IPS DF 4.7 (cell line): Measurements from ENCODE around the gene CLASP2.
"Not testable (repeated sequence)": the region's sequence is repeated elsewhere in the genome, so short reads cannot be mapped to it uniquely, and the experiment has no call there.

Source experiments
- DNase-seq: peaks from one replicate; pipeline ENCODE4 v3.0.0-alpha.2; 2013; ENCODE audit warnings: low spot score; ENCODE audit errors: extremely low read depth

The CLASP2 gene

GRCh38 chr3:33544126-33544525 is 173.9 kb downstream of the CLASP2 start:
- no peak for DNase-seq

GRCh38 chr3:33543601-33544000 is 174.5 kb downstream of the CLASP2 start:
- no peak for DNase-seq

GRCh38 chr3:33541918-33542317 is 176.1 kb downstream of the CLASP2 start:
- no peak for DNase-seq

GRCh38 chr3:33538678-33539339 is 179.2 kb downstream of the CLASP2 start:
- DNase-seq = no peak

DNA sequence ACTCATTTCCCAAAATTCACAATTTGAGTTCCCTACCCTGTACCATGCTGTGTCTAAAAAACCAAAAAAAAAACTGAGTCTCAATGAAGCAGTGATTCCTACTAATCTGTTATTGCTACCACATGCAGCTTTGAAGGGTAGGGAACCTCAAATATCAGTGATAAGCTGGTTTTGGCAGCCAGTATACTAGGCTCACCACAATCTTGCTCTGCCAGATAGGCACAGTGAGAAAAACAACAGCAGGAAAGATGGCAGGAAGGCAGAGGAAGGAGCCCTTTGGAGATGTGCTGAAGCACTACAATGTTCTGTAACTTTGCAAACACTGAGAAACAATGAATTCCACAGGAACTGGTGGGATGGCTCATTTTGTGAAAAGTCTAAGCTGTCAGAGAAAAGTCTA is 180.9 kb downstream of the CLASP2 start:
- no peak for DNase-seq

- DNase-seq = no peak
Observed at GRCh38 chr3:33526787-33527186, 191.3 kb downstream of the CLASP2 start.

DNA sequence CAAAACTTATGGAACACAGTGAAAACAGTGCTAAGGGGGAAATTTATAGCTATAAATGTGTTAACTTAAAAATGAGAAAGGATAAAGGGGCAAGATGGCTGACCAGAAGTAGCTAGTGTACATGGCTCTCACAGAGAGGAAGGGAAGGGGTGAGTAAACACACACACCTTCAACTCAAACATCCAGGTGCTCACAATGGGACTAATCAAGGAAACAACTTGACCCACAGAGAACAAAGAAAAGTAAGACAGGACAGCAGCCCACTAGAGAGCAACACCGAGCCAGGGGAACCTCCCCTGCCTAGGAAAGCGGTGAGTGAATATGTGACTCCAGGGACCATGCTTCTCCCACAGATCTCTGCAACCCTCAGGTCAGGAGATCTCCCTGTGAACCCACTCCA is 192.8 kb downstream of the CLASP2 start:
- DNase-seq = no peak

DNA sequence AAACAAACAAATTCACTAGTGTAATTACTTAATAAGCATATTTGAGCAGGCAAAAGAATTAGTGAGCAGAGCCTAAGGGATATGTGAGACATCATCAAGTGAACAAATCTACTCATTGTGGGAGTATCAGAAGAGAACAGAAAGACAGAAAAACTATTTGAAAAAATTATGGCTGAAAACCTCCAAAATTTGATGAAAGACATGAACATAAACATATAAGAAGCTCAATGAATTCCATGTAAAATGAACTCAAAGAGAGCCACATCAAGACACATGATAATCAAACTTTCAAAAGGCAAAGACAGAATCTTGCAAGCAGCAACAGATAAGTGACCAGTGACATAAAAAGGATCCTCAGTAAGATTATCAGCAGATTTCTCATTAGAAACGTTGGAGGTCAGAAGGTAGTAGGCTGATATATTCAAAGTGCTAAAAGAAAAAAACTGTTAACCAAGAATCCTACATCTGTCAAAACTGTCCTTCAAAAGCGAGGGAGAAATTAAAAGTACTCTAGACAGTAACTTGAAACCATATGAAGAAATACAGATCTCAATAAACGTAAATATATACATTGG is 194.9 kb downstream of the CLASP2 start:
- DNase-seq = no peak

DNA sequence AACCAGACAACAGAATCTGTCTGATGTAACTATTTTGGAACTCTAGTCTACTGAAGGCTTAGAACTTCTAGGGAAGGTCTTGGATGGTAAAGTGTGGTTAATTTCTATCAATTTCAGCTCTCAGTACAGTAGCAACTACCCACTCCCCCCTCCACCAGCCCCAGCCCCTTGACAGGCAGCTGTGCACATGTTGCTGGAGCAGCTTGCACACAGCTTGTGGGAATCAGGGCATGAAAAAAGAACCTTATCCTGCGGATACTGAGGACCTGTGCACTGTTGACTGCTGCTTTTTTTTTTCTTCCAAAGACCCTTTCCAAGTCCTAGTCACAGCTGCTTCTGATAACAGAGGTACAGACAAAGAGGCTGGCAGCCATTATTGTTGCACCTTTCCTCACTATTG is 196.3 kb downstream of the CLASP2 start:
- no peak for DNase-seq

- no peak for DNase-seq
Observed at GRCh38 chr3:33513262-33513863, 204.7 kb downstream of the CLASP2 start.

- no peak for DNase-seq
Observed at GRCh38 chr3:33505027-33505426, 213.0 kb downstream of the CLASP2 start.

GRCh38 chr3:33496449-33496848 is 221.6 kb downstream of the CLASP2 start:
- no peak for DNase-seq

DNA sequence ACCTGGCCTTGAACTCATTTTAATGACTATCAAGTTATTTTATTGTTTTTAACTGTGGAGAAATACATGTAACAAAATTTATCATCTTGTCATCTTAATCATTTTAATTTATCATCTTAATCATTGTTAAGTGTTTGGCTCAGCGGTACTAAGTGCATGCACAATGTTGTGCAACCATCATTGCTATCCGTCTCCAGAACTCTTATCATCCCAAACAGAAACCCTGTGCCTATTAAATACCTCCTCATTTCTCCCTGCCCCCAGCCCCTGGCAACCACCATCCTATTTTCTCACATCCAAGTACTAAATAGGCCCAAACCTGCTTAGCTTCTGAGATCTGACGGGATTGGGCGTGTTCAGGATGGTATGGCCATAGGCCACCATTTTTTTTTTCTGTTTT is 226.3 kb downstream of the CLASP2 start:
- DNase-seq = no peak

- DNase-seq = no peak
Observed at GRCh38 chr3:33490641-33491241, 227.3 kb downstream of the CLASP2 start.

- DNase-seq = no peak
Observed at GRCh38 chr3:33488683-33489082, 229.4 kb downstream of the CLASP2 start.

- no peak for DNase-seq
Observed at GRCh38 chr3:33488246-33488645, 229.8 kb downstream of the CLASP2 start.

GRCh38 chr3:33482111-33482521 is 235.9 kb downstream of the CLASP2 start:
- no peak for DNase-seq

GRCh38 chr3:33474896-33475295 is 243.2 kb downstream of the CLASP2 start:
- no peak for DNase-seq

DNA sequence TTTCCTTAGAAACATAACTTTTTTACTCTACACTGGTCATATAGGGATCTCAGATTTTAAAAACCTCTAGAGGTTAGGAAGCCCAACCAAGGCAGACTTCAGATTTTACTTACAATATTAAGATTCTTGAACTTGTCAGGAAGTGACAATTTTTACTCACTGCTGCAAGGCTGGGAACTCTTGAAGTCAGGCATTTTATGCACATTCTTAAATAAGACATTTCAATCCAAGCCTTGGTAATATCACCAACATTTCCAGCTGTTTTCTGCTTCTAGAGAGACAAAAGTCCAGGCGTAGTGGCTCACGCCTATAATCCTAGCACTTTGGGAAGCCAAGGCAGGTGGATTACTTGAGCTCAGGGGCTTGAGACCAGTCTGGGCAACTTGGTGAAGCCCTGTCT is 244.2 kb downstream of the CLASP2 start:
- DNase-seq = no peak

GRCh38 chr3:33467786-33468185 is 250.3 kb downstream of the CLASP2 start:
- DNase-seq = no peak

GRCh38 chr3:33461097-33461496 is 257.0 kb downstream of the CLASP2 start:
- no peak for DNase-seq

- not testable (repeated sequence) for DNase-seq
Observed at GRCh38 chr3:33459577-33459976, 258.5 kb downstream of the CLASP2 start.

GRCh38 chr3:33458446-33458845 is 259.6 kb downstream of the CLASP2 start:
- DNase-seq = no peak
